Measurements from ENCODE around the gene EVX2.
A peak's percentile ranks its signal among the peaks of the same experiment; 100 is the strongest.

EVX2 gene

DNA sequence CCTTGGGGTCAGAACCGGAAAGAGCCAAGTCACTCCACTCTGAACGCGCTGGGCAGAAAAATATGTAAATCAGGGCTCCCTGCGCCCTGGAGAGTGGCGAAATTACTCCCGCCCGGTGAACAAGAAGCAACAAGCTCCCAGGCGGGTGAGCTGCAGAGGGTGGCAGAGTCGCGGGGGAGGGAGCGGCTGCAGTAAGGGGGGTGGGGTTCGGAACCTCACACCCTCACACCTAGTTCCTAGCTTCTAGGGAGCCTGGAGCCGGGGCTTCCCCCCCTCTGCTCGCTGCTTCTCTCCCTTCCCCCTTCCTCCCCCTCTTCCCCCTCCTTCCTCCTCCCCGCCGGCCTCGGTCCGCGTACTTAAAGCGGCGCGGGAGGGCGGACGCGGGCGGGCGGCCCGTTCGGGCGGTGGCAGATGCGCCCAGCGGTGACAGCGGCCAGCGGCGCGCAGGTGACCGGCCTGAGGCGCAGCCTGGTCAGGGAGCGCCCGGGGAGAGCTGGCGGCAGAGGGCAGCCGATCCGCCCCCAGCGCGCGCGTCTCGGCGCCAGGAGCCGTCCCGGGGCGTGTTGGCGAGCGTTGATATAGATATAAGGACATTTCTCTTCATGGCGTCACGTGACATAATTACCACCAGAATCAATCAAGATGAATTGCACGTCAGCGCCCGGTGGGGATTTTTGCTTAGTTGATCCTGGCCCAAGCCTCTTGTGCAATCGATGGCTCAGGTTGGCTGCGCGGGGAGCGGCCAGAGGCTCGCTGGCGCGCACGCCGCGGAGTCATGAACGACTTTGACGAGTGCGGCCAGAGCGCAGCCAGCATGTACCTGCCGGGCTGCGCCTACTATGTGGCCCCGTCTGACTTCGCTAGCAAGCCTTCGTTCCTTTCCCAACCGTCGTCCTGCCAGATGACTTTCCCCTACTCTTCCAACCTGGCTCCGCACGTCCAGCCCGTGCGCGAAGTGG is 23.1 kb upstream of the EVX2 start, which contains the start of gene HOXD11:
Gene HOXD11 (plus strand): TSS at position 700 of the 959 bp plus-strand sequence. CDS start 76 bp downstream, at position 776.
- DNase-seq = no peak

GRCh38 chr2:176105730-176106580 is 22.2 kb upstream of the EVX2 start:
- DNase-seq = no peak

- DNase-seq = no peak
Measured at GRCh38 chr2:176105078-176105729, 21.4 kb upstream of the EVX2 start.

- DNase-seq = no peak
Measured at GRCh38 chr2:176104316-176105077, 20.7 kb upstream of the EVX2 start.

GRCh38 chr2:176103742-176104315 is 20.1 kb upstream of the EVX2 start:
- DNase-seq = no peak

- DNase-seq = no peak
Measured at GRCh38 chr2:176103194-176103593, 19.4 kb upstream of the EVX2 start.

DNA sequence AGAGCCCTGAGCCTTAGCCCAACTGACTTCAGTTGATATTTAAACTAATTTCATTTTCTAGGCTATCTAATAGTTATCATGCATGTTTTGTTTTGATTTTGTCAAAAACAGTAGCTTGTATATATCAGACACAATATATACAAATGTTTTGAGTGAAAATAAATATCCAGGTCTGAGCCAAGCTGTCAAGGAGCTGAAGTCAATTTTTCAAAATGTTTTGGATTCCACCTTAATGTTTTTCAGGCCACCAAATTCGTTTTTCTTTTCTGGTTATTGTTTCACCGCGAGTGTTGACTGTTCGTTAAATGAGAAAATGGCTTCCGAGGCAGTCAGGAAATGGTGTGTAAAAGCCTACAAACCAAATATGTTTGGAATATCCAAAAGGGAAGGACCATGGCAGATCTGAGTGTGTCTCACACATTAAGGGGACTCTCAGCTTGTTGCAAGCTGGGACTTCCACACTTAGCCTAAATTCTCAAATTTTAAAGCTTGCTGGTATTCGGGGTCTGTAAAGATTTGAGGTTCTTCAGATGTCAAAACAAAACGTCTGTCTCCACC is 18.6 kb upstream of the EVX2 start:
- DNase-seq = no peak

DNA sequence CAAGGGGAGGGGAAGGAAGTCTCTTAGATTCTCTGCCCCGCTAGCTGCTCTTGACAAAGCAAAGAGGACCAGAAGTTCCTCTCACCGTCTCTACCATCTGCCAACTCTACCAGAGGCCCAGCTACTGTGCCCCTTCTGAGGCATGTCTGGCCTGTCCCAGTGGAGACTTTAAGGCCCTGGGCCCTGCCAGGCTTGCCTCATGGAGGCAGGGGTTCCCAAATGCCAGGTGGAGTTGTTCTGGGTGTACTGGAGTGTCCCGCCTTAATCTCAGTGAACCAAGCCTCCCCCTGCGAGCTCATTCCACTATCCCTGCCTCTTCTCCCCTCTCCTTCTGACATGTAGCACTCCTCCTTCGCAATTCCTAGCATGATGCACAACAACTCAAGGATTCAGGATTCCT is 18.1 kb upstream of the EVX2 start:
- no peak for DNase-seq

DNA sequence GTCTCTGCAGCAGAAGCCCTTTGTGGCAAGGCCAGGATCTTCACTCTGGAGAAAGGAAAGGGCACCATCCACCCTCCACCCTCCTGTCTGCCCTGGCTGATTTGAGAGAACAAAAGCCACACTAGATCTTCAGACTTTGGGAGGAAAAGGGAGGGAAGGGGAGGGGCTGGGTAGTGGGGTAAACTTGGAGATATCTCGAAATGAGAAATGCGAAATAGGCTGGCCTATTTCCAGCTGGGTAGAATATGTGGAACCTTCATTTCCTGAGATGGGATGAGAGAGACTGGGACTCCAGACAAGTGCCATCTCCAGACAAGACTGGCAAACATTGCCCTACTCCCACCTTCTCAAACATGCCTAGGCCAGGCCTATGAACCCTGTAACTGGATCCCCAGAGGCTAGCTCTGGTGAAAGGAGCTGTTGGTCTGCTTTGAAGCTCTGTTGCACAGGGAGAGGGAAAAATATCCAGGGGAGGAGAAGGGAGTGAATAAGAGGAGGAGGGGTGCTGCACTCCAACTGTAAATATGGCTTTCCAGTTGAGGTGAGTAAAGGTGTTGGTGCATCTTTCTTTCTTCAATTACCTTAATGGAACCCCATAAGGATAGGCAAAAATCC is 17.6 kb upstream of the EVX2 start:
- no peak for DNase-seq

- DNase-seq = no peak
Measured at GRCh38 chr2:176100547-176101140, 16.9 kb upstream of the EVX2 start.

DNA sequence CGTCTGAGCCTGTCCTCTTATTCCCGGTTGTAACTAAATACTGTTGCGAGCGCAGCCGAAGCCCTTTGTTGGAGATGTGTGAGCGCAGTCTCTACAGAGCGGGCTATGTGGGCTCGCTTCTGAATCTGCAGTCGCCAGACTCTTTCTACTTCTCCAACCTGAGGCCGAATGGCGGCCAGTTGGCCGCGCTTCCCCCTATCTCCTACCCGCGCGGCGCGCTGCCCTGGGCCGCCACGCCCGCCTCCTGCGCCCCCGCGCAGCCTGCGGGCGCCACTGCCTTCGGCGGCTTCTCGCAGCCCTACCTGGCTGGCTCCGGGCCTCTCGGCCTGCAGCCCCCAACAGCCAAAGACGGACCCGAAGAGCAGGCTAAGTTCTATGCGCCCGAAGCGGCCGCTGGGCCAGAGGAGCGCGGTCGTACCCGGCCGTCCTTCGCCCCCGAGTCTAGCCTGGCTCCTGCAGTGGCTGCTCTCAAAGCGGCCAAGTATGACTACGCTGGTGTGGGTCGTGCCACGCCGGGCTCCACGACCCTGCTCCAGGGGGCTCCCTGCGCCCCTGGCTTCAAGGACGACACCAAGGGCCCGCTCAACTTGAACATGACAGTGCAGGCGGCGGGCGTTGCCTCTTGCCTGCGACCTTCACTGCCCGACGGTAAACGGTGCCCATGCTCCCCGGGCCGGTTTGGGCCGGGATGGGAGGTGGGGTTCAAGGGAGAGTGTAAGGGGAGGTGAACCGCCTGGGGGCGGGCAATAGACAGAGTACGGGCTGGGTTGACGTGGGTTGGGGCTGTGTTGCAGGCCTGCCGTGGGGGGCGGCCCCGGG is 16.2 kb upstream of the EVX2 start, which contains the start of gene HOXD12:
Gene HOXD12 (plus strand): TSS at position 68 of the 819 bp plus-strand sequence. CDS start 7 bp downstream, at position 75.
- no peak for DNase-seq

DNA sequence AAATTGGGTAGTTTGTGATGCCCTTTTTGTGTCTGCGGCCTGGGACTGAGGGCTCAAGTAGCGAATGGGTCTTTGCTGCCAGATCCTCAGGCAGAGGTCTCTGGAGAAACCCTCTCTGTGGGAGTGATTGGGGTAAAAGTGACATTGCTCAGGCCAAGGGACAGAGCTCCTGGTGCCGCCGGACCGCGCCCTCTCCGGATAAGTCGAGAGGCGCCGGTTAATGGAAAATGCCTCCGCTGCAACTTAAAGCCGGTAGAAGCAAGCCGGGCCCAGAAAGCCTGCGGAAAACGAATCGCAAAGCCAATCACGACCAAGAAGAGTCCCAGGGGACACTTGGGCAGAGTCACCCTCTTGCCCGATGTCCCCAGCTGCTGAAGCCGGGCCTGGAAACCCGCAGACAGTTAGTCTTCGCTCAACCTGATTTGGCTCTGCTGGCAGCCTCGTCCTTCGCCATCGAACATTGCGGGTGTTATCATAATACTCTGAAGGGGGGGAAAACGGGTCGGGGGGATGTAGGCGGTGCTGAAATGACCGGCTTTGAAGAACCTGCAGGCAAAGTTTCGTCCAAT is 15.5 kb upstream of the EVX2 start:
- DNase-seq = no peak

GRCh38 chr2:176098366-176099158 is 14.8 kb upstream of the EVX2 start:
- DNase-seq = no peak

- no peak for DNase-seq
Measured at GRCh38 chr2:176097820-176098365, 14.1 kb upstream of the EVX2 start.

DNA sequence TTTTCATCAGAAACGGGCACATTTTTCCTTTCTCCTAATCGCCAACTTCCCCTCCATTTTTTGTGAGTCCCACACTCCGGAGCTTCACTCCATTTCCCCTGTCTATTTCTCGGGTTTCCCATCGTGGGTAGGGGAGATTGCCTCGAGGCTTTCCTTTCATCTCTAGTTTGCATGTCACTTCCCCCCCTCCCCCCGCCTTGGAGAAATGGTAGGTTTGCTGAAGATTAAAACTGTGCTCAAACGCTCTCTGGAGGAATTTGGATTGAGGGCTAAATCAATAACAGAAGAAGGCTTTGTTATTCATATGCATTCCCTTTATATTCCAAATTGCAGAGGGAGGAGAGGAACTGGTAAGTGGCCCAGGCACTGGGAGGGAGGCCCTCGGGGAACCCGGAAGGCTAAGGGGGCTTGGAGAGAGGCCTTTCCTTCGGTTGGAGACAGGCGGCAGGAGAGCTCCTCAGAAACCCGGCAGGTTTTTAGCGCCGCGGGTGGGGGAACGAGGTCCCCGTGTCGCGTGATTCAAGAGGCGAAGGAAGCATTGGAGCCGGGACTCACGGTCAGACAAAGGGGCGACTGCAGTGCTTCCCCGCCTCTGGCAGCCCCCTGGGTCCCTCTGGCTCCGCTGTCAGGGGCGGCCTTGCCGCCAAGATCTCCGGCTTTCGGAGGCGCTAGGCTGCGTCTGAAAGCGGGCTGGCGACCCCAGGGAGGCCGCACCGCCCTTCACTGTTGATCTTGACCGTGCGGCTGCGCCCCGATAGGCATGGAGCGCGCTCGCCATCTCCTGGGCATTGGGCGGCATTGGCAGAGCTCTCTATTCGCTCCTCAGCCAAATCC is 13.4 kb upstream of the EVX2 start:
- DNase-seq = peak; percentile 82

DNA sequence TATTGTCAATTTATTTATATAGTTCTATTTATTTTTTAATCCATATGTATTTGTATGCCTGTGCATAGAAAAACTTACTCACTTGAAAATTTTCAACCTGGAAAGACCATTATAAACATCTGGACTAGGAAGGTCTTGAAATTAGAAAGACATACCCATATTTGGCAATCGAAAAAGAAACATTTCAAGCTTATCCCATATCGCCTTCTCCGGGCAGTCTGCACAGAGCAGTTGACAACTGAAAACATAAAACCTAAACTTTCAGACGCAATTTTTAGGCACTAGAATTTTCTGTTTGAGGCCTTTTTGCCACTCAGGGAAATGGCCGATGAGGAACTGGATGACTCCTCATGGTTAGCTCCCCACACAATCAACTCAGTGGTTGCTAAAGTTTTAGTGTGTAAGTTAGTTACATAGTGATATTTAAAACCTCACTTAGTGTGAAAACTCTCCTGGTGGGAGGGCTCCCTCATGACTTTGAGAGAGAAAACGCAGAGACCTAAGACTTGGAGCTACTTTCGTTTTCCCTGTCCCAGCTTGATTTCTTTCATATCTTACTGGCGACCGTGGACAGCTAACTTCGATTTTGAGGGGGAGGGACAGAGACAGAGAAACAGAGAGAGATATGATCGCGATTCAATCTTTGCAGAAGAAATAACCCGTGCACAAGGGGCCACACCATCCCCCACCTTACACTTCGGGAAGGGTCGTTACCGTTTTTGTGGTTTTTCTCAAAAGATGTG is 12.7 kb upstream of the EVX2 start:
- DNase-seq = no peak
